K562 (cell line): ENCODE results near the gene NAGLU. TPM values are rescaled to one million over a fixed set of nuclear protein-coding genes. Genes with fewer than 3 reads are reported as not detected.

Experiments used
- ARID1B ChIP-seq: fragments of 450-650 bp; IDR thresholded peaks from 2 replicates; pipeline ENCODE4 v1.6.1; 2016; ENCODE audit warnings: antibody characterized with exemption, mild to moderate bottlenecking, inconsistent platforms
- ATF7 ChIP-seq: fragments of 450-650 bp; IDR thresholded peaks from 2 replicates; pipeline ENCODE4 v1.7.1; 2014; ENCODE audit warnings: mild to moderate bottlenecking, moderate library complexity
- CTCF ChIP-seq, 3 experiments: IDR thresholded peaks in 2 of 3; conservative IDR thresholded peaks in 1 of 3; 2 replicates each; pipeline ENCODE4 v1.5.1; 2011 to 2012; ENCODE audit warnings: low read length in 3 of 3, mild to moderate bottlenecking in 3 of 3, control low read depth in 2 of 3, improper control_type of control experiment in 1 of 3, inconsistent platforms in 1 of 3, low read depth in 1 of 3, mixed read lengths in 1 of 3, moderate library complexity in 1 of 3; ENCODE audit not compliant: insufficient read depth in 2 of 3
- CXXC5 ChIP-seq: fragments of 250-450 bp; sonication (Bioruptor Pico); IDR thresholded peaks from 2 replicates; pipeline ENCODE4 v1.8.0; 2022; ENCODE audit warnings: inconsistent platforms, mild to moderate bottlenecking, moderate library complexity
- KLF1 ChIP-seq: fragments of 450-650 bp; IDR thresholded peaks from 2 replicates; pipeline ENCODE4 v1.6.1; 2016; ENCODE audit warnings: missing genetic modification characterization, missing compliant biosample characterization
- LEF1 ChIP-seq: fragments of 450-650 bp; IDR thresholded peaks from 2 replicates; pipeline ENCODE4 v1.6.1; 2016; ENCODE audit warnings: mild to moderate bottlenecking
- MXI1 ChIP-seq: IDR thresholded peaks from 2 replicates; pipeline ENCODE4 v1.6.1; 2011; ENCODE audit warnings: low read depth, mild to moderate bottlenecking, improper control_type of control experiment, low read length
- NCOA1 ChIP-seq: fragments of 450-650 bp; IDR thresholded peaks from 2 replicates; pipeline ENCODE4 v1.6.1; 2016; ENCODE audit warnings: low read depth
- NELFE ChIP-seq: IDR thresholded peaks from 2 replicates; pipeline ENCODE4 v1.6.1; 2011; ENCODE audit warnings: mild to moderate bottlenecking; ENCODE audit not compliant: insufficient read depth, insufficient read length
- SMAD4 ChIP-seq: fragments of 250-450 bp; sonication (Bioruptor Pico); conservative IDR thresholded peaks from 2 replicates; pipeline ENCODE4 v1.8.0; 2021; ENCODE audit warnings: inconsistent platforms, mild to moderate bottlenecking, moderate library complexity
- TAF1 ChIP-seq: IDR thresholded peaks from 2 replicates; pipeline ENCODE4 v1.6.1; 2011; ENCODE audit warnings: mild to moderate bottlenecking, low read length, moderate library complexity; ENCODE audit not compliant: insufficient read depth, control insufficient read depth, severe bottlenecking; ENCODE audit errors: extremely low read depth
- ZNF143 ChIP-seq: sonication (generic); formaldehyde crosslinking; IDR thresholded peaks from 2 replicates; pipeline ENCODE4 v1.9.0; 2022; ENCODE audit warnings: mild to moderate bottlenecking, missing genetic modification reagents
- ZNF551 ChIP-seq: fragments of 250-450 bp; sonication (Bioruptor Pico); IDR thresholded peaks from 2 replicates; pipeline ENCODE4 v1.5.0; 2021; ENCODE audit warnings: mild to moderate bottlenecking, moderate library complexity
- polyA plus RNA-seq, 8 experiments: library from polyadenylated mRNA; depleted of rRNA in 4 of 8; stranded (reverse) in 5 of 8; unstranded in 3 of 8; fragments of >200 nt; fragmentation: Nextera tagmentation in 2 of 8; fragmentation: Illumina TruSeq in 1 of 8; extraction: Ambion mirVana in 2 of 8; extraction: Trizol in 1 of 8; gene quantifications; 2 replicates each; pipeline versions ENCODE4 v1.2.1 to v1.2.3, GENCODE V29; 2011 to 2014; ENCODE audit warnings: inconsistent platforms in 1 of 8, missing spikeins in 1 of 8
- total RNA-seq, 7 experiments: library from RNA; depleted of rRNA in 6 of 7; stranded (reverse); fragments of >200 nt in 6 of 7; fragmentation: Illumina TruSeq in 2 of 7; extraction: Trizol in 2 of 7; gene quantifications; 2 replicates each; pipeline versions ENCODE4 v1.2.1 to v1.2.3, GENCODE V29; 2011 to 2021; ENCODE audit warnings: low replicate concordance in 1 of 7
- TF ChIP-seq, protein P1 (sequence below): fragments of 450-650 bp; IDR thresholded peaks from 2 replicates; pipeline ENCODE4 v1.6.1; 2017; ENCODE audit warnings: antibody characterized with exemption
- TF ChIP-seq, protein P2 (sequence below): sonication (generic); formaldehyde crosslinking; IDR thresholded peaks from 2 replicates; pipeline ENCODE4 v1.8.0; 2023; ENCODE audit warnings: missing genetic modification reagents, mild to moderate bottlenecking, borderline replicate concordance
- TF ChIP-seq, protein P3 (sequence below): fragments of 450-650 bp; conservative IDR thresholded peaks from 2 replicates; pipeline ENCODE4 v1.6.1; 2016; ENCODE audit warnings: missing genetic modification characterization, low read depth, mild to moderate bottlenecking, control low read depth, missing compliant biosample characterization

The NAGLU gene
- total and polyA plus RNA-seq, 9 of the 15 experiments (the other 6 are each of a cell fraction or from before 2014, with no cell fraction given), result 0.04 to 21.5 (median 8.5) TPM

- TF ChIP-seq TAF1 (peak; percentile 28), KLF1 (tag) (no peak), ZNF143 (no peak), NELFE (no peak), LEF1 (peak; percentile 45; the same call in 1 of the 2 replicates), SMAD4 (CRISPR knock-in tag) (peak; percentile 95), ZNF551 (CRISPR knock-in tag) (no peak), NCOA1 (0 out of 2 replicates have a peak, but pooled peaks have one; percentile 23), ARID1B (peak; percentile 78), MXI1 (no peak), CTCF (IDR thresholded peaks at IDR 0.05 in 2 of 3, conservative IDR thresholded peaks at IDR 0.05 in 1 of 3; ENCODE audit: insufficient read depth in 2 of 3, low read depth in 1 of 3, low read length in 3 of 3) (peak; percentile 53 to 75 (median 58); a peak in 5 of 6 replicates), ATF7 (peak; percentile 27; the same call in 1 of the 2 replicates), CXXC5 (CRISPR knock-in tag) (peak; percentile 91)
- TF ChIP-seq, protein P1, sequence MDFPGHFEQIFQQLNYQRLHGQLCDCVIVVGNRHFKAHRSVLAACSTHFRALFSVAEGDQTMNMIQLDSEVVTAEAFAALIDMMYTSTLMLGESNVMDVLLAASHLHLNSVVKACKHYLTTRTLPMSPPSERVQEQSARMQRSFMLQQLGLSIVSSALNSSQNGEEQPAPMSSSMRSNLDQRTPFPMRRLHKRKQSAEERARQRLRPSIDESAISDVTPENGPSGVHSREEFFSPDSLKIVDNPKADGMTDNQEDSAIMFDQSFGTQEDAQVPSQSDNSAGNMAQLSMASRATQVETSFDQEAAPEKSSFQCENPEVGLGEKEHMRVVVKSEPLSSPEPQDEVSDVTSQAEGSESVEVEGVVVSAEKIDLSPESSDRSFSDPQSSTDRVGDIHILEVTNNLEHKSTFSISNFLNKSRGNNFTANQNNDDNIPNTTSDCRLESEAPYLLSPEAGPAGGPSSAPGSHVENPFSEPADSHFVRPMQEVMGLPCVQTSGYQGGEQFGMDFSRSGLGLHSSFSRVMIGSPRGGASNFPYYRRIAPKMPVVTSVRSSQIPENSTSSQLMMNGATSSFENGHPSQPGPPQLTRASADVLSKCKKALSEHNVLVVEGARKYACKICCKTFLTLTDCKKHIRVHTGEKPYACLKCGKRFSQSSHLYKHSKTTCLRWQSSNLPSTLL, result no peak
- TF ChIP-seq, protein P2, sequence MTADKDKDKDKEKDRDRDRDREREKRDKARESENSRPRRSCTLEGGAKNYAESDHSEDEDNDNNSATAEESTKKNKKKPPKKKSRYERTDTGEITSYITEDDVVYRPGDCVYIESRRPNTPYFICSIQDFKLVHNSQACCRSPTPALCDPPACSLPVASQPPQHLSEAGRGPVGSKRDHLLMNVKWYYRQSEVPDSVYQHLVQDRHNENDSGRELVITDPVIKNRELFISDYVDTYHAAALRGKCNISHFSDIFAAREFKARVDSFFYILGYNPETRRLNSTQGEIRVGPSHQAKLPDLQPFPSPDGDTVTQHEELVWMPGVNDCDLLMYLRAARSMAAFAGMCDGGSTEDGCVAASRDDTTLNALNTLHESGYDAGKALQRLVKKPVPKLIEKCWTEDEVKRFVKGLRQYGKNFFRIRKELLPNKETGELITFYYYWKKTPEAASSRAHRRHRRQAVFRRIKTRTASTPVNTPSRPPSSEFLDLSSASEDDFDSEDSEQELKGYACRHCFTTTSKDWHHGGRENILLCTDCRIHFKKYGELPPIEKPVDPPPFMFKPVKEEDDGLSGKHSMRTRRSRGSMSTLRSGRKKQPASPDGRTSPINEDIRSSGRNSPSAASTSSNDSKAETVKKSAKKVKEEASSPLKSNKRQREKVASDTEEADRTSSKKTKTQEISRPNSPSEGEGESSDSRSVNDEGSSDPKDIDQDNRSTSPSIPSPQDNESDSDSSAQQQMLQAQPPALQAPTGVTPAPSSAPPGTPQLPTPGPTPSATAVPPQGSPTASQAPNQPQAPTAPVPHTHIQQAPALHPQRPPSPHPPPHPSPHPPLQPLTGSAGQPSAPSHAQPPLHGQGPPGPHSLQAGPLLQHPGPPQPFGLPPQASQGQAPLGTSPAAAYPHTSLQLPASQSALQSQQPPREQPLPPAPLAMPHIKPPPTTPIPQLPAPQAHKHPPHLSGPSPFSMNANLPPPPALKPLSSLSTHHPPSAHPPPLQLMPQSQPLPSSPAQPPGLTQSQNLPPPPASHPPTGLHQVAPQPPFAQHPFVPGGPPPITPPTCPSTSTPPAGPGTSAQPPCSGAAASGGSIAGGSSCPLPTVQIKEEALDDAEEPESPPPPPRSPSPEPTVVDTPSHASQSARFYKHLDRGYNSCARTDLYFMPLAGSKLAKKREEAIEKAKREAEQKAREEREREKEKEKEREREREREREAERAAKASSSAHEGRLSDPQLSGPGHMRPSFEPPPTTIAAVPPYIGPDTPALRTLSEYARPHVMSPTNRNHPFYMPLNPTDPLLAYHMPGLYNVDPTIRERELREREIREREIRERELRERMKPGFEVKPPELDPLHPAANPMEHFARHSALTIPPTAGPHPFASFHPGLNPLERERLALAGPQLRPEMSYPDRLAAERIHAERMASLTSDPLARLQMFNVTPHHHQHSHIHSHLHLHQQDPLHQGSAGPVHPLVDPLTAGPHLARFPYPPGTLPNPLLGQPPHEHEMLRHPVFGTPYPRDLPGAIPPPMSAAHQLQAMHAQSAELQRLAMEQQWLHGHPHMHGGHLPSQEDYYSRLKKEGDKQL (CRISPR knock-in tag), result no peak
- TF ChIP-seq, protein P3, sequence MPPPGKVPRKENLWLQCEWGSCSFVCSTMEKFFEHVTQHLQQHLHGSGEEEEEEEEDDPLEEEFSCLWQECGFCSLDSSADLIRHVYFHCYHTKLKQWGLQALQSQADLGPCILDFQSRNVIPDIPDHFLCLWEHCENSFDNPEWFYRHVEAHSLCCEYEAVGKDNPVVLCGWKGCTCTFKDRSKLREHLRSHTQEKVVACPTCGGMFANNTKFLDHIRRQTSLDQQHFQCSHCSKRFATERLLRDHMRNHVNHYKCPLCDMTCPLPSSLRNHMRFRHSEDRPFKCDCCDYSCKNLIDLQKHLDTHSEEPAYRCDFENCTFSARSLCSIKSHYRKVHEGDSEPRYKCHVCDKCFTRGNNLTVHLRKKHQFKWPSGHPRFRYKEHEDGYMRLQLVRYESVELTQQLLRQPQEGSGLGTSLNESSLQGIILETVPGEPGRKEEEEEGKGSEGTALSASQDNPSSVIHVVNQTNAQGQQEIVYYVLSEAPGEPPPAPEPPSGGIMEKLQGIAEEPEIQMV (tag), result no peak
Measured at GRCh38 chr17:42531455-42532354, 4.3 kb upstream of the NAGLU start (continued).
